A549 (cell line): ENCODE measurements around the gene SNCAIP. TPM values are rescaled to one million over a fixed set of nuclear protein-coding genes. Genes with fewer than 3 reads are reported as not detected.

Experiments
- ATAC-seq, 2 experiments: fragments of 200-7000 bp in 1 of 2; fragments of >200 bp in 1 of 2; cut with Nextera tagmentation in 1 of 2; cut with Tn5 transposase in 1 of 2; 3 replicates each; pipeline versions ENCODE4 v1.8.0 to v1.9.1; 2018 to 2020; ENCODE audit warnings: mild to moderate bottlenecking in 1 of 2, moderate library complexity in 1 of 2
- CTCF ChIA-PET: fragments of 300-600 bp; sonication (Branson Sonifier 250); formaldehyde crosslinking; extraction: SDS; loops from one replicate; lab custom pipeline; 2021; ENCODE audit warnings: antibody characterized with exemption, inconsistent platforms; lab: Yijun Ruan, JAX
- POLR2A ChIA-PET: fragments of 350-600 bp; formaldehyde crosslinking; extraction: SDS; loops from one replicate; lab custom pipeline; 2021; ENCODE audit warnings: antibody characterized with exemption, inconsistent platforms; lab: Yijun Ruan, JAX
- DNase-seq, 2 experiments: peaks; one replicate each; pipeline versions ENCODE4 v3.0.0 to v3.0.0-alpha.2; 2011 to 2016; ENCODE audit warnings: low read depth in 1 of 2, low spot score in 1 of 2
- FAIRE-seq: peaks from 2 replicates; lab custom pipeline; 2011; peaks lifted over from hg19 to GRCh38; lab: Jason Lieb, UNC
- H3K27ac ChIP-seq, 2 experiments: fragments of >200 bp; sonication (Bioruptor Twin); formaldehyde crosslinking; 3 replicates each; pipeline ENCODE4 v1.5.1; 2016 to 2017
- H3K4me1 ChIP-seq: fragments of >200 bp; sonication (Bioruptor Twin); formaldehyde crosslinking; 3 replicates; pipeline ENCODE4 v1.6.1; 2016
- H3K4me2 ChIP-seq: fragments of >200 bp; sonication (Bioruptor Twin); formaldehyde crosslinking; 3 replicates; pipeline ENCODE4 v1.6.1; 2016
- H3K4me3 ChIP-seq: fragments of >200 bp; sonication (Bioruptor Twin); formaldehyde crosslinking; 3 replicates; pipeline ENCODE4 v1.5.1; 2016
- H3K9me3 ChIP-seq: fragments of >200 bp; sonication (Bioruptor Twin); formaldehyde crosslinking; 3 replicates; pipeline ENCODE4 v1.6.1; 2016
- BHLHE40 ChIP-seq: IDR thresholded peaks from 2 replicates; pipeline ENCODE4 v1.6.1; 2012; ENCODE audit warnings: low read depth, low read length, inconsistent platforms
- CBX2 ChIP-seq: fragments of 200-600 bp; sonication (generic); IDR thresholded peaks from 2 replicates; pipeline ENCODE4 v1.6.1; 2016; ENCODE audit warnings: low read depth, mild to moderate bottlenecking, borderline replicate concordance
- CBX8 ChIP-seq: fragments of 200-600 bp; sonication (generic); IDR thresholded peaks from 2 replicates; pipeline ENCODE4 v1.6.1; 2016
- CHD4 ChIP-seq: fragments of 200-600 bp; sonication (generic); IDR thresholded peaks from 2 replicates; pipeline ENCODE4 v1.6.1; 2016; ENCODE audit warnings: antibody characterized with exemption, mild to moderate bottlenecking, borderline replicate concordance
- EHF ChIP-seq: fragments of 250-450 bp; sonication (Bioruptor Pico); IDR thresholded peaks from 2 replicates; pipeline ENCODE4 v1.5.0; 2020; ENCODE audit warnings: mild to moderate bottlenecking
- FOSL2 ChIP-seq, 2 experiments: fragments of 450-650 bp in 1 of 2; fragments of >200 bp in 1 of 2; sonication (Bioruptor Twin) in 1 of 2; formaldehyde crosslinking; IDR thresholded peaks; 2 replicates each; pipeline versions ENCODE4 v1.5.0 to v1.6.1; 2016 to 2020; ENCODE audit warnings: mild to moderate bottlenecking in 1 of 2, moderate library complexity in 1 of 2
- FOXS1 ChIP-seq: fragments of 250-450 bp; sonication (Bioruptor Pico); IDR thresholded peaks from 2 replicates; pipeline ENCODE4 v1.5.0; 2020; ENCODE audit warnings: mild to moderate bottlenecking, moderate library complexity
- HDAC2 ChIP-seq: fragments of 200-600 bp; sonication (generic); IDR thresholded peaks from 2 replicates; pipeline ENCODE4 v1.6.1; 2016
- HOXB13 ChIP-seq: fragments of 250-450 bp; sonication (Bioruptor Pico); IDR thresholded peaks from 2 replicates; pipeline ENCODE4 v1.5.0; 2020; ENCODE audit warnings: low read depth, mild to moderate bottlenecking, moderate library complexity
- JUNB ChIP-seq: fragments of >200 bp; sonication (Bioruptor Twin); formaldehyde crosslinking; IDR thresholded peaks from 2 replicates; pipeline ENCODE4 v1.6.1; 2016
- MAFK ChIP-seq: fragments of 450-650 bp; IDR thresholded peaks from 2 replicates; pipeline ENCODE4 v1.6.1; 2014; ENCODE audit not compliant: partially characterized antibody
- MYC ChIP-seq: IDR thresholded peaks from 2 replicates; pipeline ENCODE4 v1.6.1; 2012; ENCODE audit warnings: mild to moderate bottlenecking, inconsistent platforms, low read length, improper control_type of control experiment, borderline replicate concordance
- NR3C1 ChIP-seq: fragments of >200 bp; sonication (Bioruptor Twin); formaldehyde crosslinking; IDR thresholded peaks from 3 replicates; pipeline ENCODE4 v1.6.1; 2017
- PBX3 ChIP-seq: IDR thresholded peaks from 2 replicates; pipeline ENCODE4 v1.6.1; 2012
- PHF8 ChIP-seq: fragments of 200-600 bp; sonication (generic); IDR thresholded peaks from 2 replicates; pipeline ENCODE4 v1.6.1; 2016; ENCODE audit warnings: low read depth, mild to moderate bottlenecking, antibody characterized with exemption, moderate library complexity, borderline replicate concordance
- POLR2AphosphoS2 ChIP-seq: conservative IDR thresholded peaks from 2 replicates; pipeline ENCODE4 v1.6.1; 2012; ENCODE audit warnings: low read length, improper control_type of control experiment, inconsistent platforms
- RARB ChIP-seq: fragments of 250-450 bp; sonication (Bioruptor Pico); IDR thresholded peaks from 2 replicates; pipeline ENCODE4 v1.8.0; 2021; ENCODE audit warnings: mild to moderate bottlenecking, moderate library complexity
- RNF2 ChIP-seq: fragments of 200-600 bp; sonication (generic); IDR thresholded peaks from 2 replicates; pipeline ENCODE4 v1.6.1; 2016; ENCODE audit warnings: low read depth, mild to moderate bottlenecking, antibody characterized with exemption, moderate library complexity, borderline replicate concordance
- WGBS: methylation state at CpG from one replicate; pipeline ENCODE4 v1.1.6; 2017; ENCODE audit errors: missing lambda C conversion rate; 5-methylcytosine and 5-hydroxymethylcytosine counted together
- polyA plus RNA-seq, 4 experiments: library from polyadenylated mRNA; depleted of rRNA in 3 of 4; stranded (reverse); fragments of >200 nt; fragmentation: RNase III in 1 of 4; extraction: RNeasy Plus Mini Kit Qiagen cat#74134 plus additional on column Dnase treatment in 1 of 4; gene quantifications; 2 replicates in 3 of 4; 3 replicates in 1 of 4; pipeline ENCODE4 v1.2.3, GENCODE V29; 2011 to 2017
- TF ChIP-seq, protein P1 (sequence below): fragments of >200 bp; sonication (Bioruptor Twin); formaldehyde crosslinking; IDR thresholded peaks from 3 replicates; pipeline ENCODE4 v1.5.1; 2016
- TF ChIP-seq, protein P2 (sequence below): IDR thresholded peaks from 2 replicates; pipeline ENCODE4 v1.6.1; 2012; ENCODE audit warnings: low read depth, borderline replicate concordance
- TF ChIP-seq, protein P3 (sequence below): fragments of >200 bp; sonication (Bioruptor Twin); formaldehyde crosslinking; IDR thresholded peaks from 2 replicates; pipeline ENCODE4 v1.6.1; 2016
- TF ChIP-seq, protein P4 (sequence below): fragments of 450-650 bp; IDR thresholded peaks from 2 replicates; pipeline ENCODE4 v1.6.1; 2014; ENCODE audit warnings: antibody characterized with exemption

SNCAIP gene
- polyA plus RNA-seq, 2 of the 4 experiments (the other 2 are of a cell fraction): 0.03 to 0.04 TPM

GRCh38 chr5:122400938-122401337, 88.9 kb downstream of the SNCAIP start (continued):
- TF ChIP-seq, protein P1, sequence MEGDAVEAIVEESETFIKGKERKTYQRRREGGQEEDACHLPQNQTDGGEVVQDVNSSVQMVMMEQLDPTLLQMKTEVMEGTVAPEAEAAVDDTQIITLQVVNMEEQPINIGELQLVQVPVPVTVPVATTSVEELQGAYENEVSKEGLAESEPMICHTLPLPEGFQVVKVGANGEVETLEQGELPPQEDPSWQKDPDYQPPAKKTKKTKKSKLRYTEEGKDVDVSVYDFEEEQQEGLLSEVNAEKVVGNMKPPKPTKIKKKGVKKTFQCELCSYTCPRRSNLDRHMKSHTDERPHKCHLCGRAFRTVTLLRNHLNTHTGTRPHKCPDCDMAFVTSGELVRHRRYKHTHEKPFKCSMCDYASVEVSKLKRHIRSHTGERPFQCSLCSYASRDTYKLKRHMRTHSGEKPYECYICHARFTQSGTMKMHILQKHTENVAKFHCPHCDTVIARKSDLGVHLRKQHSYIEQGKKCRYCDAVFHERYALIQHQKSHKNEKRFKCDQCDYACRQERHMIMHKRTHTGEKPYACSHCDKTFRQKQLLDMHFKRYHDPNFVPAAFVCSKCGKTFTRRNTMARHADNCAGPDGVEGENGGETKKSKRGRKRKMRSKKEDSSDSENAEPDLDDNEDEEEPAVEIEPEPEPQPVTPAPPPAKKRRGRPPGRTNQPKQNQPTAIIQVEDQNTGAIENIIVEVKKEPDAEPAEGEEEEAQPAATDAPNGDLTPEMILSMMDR: no peak
- TF ChIP-seq, protein P2, sequence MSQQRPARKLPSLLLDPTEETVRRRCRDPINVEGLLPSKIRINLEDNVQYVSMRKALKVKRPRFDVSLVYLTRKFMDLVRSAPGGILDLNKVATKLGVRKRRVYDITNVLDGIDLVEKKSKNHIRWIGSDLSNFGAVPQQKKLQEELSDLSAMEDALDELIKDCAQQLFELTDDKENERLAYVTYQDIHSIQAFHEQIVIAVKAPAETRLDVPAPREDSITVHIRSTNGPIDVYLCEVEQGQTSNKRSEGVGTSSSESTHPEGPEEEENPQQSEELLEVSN: no peak
- TF ChIP-seq PHF8: no peak

DNA sequence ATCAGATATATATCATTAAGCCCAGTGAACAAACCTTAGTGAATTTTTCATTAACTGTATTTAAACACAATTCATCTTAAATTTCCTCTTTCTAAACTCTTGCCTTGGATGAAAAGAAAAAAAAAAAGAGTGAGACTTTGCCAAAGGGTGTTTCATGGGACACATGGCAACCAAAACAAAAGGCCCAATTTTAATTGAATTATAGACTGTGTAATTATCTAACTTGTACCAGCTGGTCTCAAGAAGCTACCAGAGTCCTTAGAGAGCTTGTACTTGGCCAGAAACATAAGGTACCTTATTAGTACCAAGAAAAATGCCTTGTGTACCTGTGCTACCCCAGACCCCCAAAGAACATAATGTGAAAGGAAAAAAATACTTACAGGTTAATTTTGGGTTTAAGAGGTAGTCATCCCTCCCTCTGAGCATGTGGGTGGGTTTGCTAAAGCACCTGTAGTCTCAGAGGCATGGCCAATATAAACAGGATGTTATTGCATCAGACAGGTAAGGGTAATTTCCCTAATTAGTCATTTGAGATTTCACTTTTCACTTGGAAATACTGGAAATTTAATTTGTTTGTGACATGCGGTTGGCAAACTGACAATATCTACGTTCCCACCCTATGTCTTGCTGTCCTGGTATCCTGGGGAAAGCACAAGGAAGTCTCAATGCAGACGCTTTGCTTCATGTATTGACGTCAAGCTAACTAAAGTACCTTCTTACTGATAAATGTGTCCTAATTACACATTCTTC, 90.1 kb downstream of the SNCAIP start:
- ATAC-seq: no peak

DNA sequence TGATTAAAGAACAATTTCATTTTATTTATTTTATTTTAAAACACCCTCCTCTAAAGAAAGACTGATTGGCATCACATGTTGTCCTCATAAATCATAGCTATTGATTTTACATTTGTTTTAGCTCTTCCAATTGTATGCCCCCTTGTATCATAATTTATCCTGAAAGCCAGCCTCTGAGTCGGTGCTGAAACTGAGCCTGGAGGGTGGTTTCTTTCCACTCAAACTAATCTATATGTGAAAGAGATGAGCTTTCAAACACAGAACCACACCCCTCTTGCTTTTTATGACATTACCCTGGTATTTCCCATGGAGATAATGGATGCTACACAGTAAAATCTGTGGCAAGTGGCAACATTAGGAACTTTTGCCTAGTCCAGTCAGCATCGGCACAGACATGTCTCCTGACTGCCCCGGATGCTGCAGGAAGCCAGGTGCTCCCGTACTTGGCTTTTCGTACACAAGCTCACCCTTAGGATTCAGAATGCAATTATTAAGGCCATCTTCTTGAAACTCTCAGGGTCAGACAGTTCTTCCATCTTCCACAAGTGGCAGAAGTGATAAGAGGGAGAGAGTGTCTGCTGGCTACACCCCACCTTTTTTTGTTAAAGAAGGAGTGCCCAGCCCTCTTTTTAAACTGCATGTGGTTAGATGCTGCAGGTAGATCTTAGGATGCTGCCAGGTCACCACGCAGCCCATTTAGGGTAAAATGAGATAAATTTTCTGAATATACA, 91.1 kb downstream of the SNCAIP start:
- no peak overlapping the region for H3K4me3 ChIP-seq
- FAIRE-seq (no peak), DNase-seq (no peak), ATAC-seq (no peak)
- H3K9me3 ChIP-seq: no peaks in the 10 kb centered on the region
- no peaks in the 10 kb centered on the region for H3K4me1 ChIP-seq
- no peak for TF ChIP-seq EHF (CRISPR knock-in tag)
- TF ChIP-seq PBX3: no peak
- TF ChIP-seq CBX8: no peak
- TF ChIP-seq CBX2: no peak
- no peak for TF ChIP-seq HDAC2
- TF ChIP-seq FOXS1: no peak
- TF ChIP-seq NR3C1: no peak
- TF ChIP-seq BHLHE40: no peak
- TF ChIP-seq, protein P3, sequence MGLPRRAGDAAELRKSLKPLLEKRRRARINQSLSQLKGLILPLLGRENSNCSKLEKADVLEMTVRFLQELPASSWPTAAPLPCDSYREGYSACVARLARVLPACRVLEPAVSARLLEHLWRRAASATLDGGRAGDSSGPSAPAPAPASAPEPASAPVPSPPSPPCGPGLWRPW: no peak
- H3K4me2 ChIP-seq: no peak overlapping the region
- 51% methylated on average over 6 of the region's 6 CpGs for WGBS
- POLR2A ChIA-PET: no interaction called here
- H3K27ac ChIP-seq: no peak overlapping the region
- CTCF ChIA-PET: no interaction called here

More for the DNA sequence above, 90.1 kb downstream of the SNCAIP start:
- Histone ChIP-seq H3K9me3 (no peaks in the 10 kb centered on the region), H3K4me1 (no peaks in the 10 kb centered on the region), H3K4me2 (no peak overlapping the region), H3K4me3 (no peak overlapping the region), H3K27ac (no peak overlapping the region)
- POLR2A ChIA-PET: no interaction called here
- DNase-seq (no peak), FAIRE-seq (no peak)
- WGBS: 60% methylated on average over 4 of the region's 4 CpGs
- TF ChIP-seq MYC (no peak), HDAC2 (no peak), POLR2AphosphoS2 (no peak), RARB (no peak), PHF8 (no peak), RNF2 (no peak), JUNB (no peak), MAFK (no peak), CHD4 (no peak), HOXB13 (CRISPR knock-in tag) (no peak), FOSL2 (IDR thresholded peaks at IDR 0.05) (no peak), FOSL2 (CRISPR knock-in tag; IDR thresholded peaks at IDR 0.05) (no peak), FOXS1 (no peak)
- TF ChIP-seq, protein P2: no peak
- TF ChIP-seq, protein P4, sequence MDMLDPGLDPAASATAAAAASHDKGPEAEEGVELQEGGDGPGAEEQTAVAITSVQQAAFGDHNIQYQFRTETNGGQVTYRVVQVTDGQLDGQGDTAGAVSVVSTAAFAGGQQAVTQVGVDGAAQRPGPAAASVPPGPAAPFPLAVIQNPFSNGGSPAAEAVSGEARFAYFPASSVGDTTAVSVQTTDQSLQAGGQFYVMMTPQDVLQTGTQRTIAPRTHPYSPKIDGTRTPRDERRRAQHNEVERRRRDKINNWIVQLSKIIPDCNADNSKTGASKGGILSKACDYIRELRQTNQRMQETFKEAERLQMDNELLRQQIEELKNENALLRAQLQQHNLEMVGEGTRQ: no peak
- TF ChIP-seq, protein P3: no peak
- TF ChIP-seq, protein P1: no peak
- CTCF ChIA-PET: no interaction called here
